ENCODE measurements around the gene SELENOI.

Gene SELENOI

GRCh38 chr2:26412091-26412673 lies 66.2 kb downstream of the SELENOI start:
- DNase-seq (ENCODE audit: low spot score): no peak

GRCh38 chr2:26414311-26414710 lies 68.4 kb downstream of the SELENOI start:
- DNase-seq (ENCODE audit: low spot score): no peak

GRCh38 chr2:26421961-26422360 lies 76.0 kb downstream of the SELENOI start:
- DNase-seq (ENCODE audit: low spot score): no peak

- DNase-seq (ENCODE audit: low spot score): no peak
Observed at GRCh38 chr2:26422947-26423629, 77.1 kb downstream of the SELENOI start.

DNA sequence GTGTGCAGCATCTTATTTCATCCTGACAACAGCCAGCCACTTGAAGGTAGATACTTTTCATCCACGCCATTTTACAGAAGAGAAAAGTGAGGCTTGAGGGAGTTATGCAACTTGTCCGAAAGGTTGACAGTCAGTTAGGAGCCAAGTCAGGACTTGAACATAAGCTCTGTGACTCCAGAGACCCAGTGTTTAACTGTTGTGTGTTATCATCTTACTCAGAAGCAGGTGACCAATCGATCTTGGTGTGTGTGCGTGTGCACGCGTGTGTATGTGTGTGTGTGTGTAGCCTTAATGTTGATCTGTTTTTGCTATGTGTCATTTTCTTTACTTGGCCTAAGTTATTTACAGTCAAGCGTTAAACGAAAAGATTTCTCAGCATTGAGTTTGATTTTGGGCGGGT lies 77.8 kb downstream of the SELENOI start:
- DNase-seq (ENCODE audit: low spot score): no peak

GRCh38 chr2:26424221-26424620 lies 78.3 kb downstream of the SELENOI start:
- DNase-seq (ENCODE audit: low spot score): no peak

DNA sequence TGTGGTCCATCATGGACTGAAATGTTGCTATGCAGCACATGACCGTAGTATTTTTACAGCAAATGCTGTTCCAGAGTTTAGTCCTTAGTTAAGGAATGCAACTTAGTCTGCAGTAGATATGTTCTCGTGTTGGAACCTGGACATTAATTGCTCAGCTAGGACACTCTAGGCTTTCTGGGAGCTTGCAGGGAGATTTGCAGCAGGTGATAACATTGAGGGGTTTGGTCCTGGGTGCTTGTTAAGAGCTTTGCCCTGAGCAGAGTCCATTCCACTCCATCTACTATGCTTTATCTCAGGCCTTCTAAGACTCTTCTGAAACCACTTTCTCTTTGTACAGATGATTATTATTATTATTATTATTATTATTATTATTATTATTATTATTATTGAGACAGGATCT lies 82.9 kb downstream of the SELENOI start:
- no peak for DNase-seq (ENCODE audit: low spot score)

- no peak for DNase-seq (ENCODE audit: low spot score)
Observed at GRCh38 chr2:26429779-26430578, 84.0 kb downstream of the SELENOI start.

GRCh38 chr2:26430826-26431225 lies 84.9 kb downstream of the SELENOI start:
- no peak for DNase-seq (ENCODE audit: low spot score)

- DNase-seq (ENCODE audit: low spot score): no peak
Observed at GRCh38 chr2:26432363-26432762, 86.4 kb downstream of the SELENOI start.

GRCh38 chr2:26432859-26433258 lies 86.9 kb downstream of the SELENOI start:
- no peak for DNase-seq (ENCODE audit: low spot score)

DNA sequence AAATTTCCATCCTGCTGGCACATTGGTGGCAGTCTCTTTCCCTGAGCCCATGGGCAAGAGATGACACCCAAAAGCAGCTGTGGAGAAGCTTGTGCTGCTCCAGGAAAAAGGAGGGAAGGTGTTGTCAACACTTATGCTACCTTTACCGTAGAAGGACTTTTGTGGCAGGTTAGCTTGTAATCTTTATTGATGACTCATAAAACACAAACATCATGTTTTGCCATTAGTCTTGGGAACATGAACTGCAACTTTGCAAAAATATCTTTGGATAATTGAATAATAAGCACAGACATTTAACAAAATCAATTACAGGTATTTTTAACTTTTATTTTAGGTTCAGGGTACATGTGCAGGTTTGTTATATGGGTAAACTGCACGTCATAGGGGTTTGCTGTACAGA lies 89.2 kb downstream of the SELENOI start:
- no peak for DNase-seq (ENCODE audit: low spot score)

DNA sequence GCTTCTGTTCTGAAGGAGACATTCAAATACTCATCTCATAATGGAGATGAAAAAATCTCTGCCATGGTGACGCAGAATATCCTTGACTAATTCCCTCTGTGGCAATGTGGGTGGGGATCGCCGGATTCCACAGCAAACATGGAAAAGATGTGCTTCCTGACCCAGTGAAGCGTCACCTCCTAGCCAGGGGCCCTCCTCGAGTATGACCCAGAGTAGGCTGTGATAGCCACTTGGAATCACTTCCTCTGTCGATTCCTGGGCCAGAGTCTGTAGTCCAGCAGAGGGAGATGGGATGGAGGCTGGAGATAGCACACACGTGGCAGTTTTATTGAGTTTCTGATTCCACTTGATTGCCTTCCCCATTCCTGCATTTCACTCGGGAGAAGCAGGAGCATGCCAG lies 92.6 kb downstream of the SELENOI start:
- DNase-seq (ENCODE audit: low spot score): no peak

DNA sequence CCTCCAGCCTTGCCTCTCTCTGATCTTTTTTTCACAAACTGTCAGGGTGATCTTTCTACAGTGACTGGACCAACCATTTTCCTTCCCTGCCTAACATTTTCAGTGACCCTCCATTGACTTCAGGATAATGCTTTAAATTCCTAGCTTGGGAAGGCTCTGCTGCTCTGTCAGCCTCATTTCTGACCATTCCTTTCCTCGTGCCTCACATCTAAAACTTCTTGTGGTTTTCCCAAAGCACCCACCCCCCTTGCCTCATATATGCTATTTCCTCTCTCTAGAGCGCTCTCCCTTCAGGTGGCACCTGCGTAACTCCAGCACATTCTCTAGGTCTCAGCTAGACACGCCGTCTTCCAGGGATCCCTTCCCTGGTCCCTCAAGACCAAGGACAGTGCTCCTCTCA lies 93.0 kb downstream of the SELENOI start:
- no peak for DNase-seq (ENCODE audit: low spot score)

DNA sequence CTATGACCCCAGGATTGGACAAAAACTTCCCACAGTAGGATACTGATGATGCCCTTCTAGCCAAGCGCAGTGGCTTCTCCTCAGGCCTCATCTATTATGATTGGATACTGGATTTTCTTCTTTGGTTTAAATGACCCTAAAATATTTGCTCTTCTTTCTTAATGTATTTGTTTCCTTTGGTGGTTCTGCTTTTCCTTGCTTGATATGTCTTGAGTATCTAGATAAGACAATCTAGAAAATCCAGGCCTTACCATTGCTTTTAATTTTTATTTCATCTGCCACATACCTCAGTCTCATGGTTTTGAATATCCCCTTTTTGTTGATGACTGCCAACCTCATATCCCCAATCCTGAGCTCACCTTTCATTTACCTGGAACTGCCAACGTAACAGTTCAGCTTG lies 96.4 kb downstream of the SELENOI start:
- no peak for DNase-seq (ENCODE audit: low spot score)

DNA sequence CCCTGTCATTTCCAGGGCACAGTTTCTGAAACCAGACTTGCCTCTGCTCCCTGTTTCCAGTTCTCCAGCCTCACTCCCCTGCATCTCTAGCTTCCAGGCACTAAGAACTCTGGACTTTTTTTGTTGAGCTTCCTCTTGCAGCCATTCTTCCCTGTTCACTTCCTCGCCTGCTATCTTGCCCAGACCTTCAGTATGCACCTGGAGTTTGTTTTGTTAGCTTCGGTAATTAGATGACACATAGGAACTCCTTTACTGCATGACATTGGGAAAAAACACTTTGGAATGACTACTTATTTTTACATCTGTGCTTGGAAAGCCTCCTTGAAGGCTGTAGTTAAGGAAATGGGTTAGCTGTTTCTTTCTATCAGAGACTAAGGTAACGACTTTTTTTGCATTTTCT lies 96.8 kb downstream of the SELENOI start:
- no peak for DNase-seq (ENCODE audit: low spot score)

DNA sequence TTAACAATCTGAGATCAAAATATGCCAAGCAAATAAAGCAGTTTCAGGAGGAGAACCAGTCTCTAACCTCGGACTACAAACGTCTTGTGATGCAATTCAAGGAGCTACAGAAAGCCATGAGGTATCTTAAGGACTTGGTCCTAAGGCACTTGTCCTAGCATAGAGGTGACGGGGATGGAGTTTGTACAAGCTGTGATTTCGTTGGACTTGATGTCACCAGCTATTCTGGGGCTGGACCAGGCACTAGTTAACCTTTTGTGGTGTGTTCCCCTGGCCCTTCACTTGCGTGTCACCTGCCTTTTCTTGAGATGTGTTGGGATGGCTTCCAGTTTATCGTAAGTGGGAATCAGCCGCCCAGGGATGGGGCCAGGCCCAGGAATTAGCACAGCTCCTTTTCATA lies 98.3 kb downstream of the SELENOI start:
- no peak for DNase-seq (ENCODE audit: low spot score)
